Activated B cell treated with CpG ODN at 0.5 μM for 24 hours (primary cell): ENCODE data around the gene ZNF701. TPM values are rescaled to one million over a fixed set of nuclear protein-coding genes. Genes with fewer than 3 reads are reported as not detected.
"Not testable (repeated sequence)": the region's sequence is repeated elsewhere in the genome, so short reads cannot be mapped to it uniquely, and the experiment has no call there.

Experiments used
- ATAC-seq: fragments of 200-7000 bp; cut with Tn5 transposase; one replicate; pipeline ENCODE4 v1.10.0; 2021; ENCODE audit warnings: low read depth, mild to moderate bottlenecking, moderate library complexity
- CTCF ChIA-PET: fragments of 350-600 bp; sonication (Branson Sonifier 250); formaldehyde crosslinking; loops from one replicate; lab custom pipeline; 2021; ENCODE audit warnings: antibody characterized with exemption; lab: Charles Lee
- POLR2A ChIA-PET: fragments of 350-600 bp; sonication (Branson Sonifier 250); formaldehyde crosslinking; loops from one replicate; lab custom pipeline; 2021; ENCODE audit warnings: antibody characterized with exemption; lab: Charles Lee
- DNase-seq: peaks from one replicate; pipeline ENCODE4 v3.0.0; 2022
- H3K27ac Mint-ChIP-seq: one replicate; pipeline ENCODE4 v1.8.0; 2020; ENCODE audit warnings: mixed read lengths
- H3K27me3 Mint-ChIP-seq: one replicate; pipeline ENCODE4 v1.8.0; 2021; ENCODE audit warnings: mixed read lengths
- H3K36me3 Mint-ChIP-seq: one replicate; pipeline ENCODE4 v1.8.0; 2021; ENCODE audit warnings: low read depth, mixed read lengths
- H3K4me1 Mint-ChIP-seq: one replicate; pipeline ENCODE4 v1.8.0; 2021; ENCODE audit warnings: mixed read lengths
- H3K4me3 Mint-ChIP-seq: one replicate; pipeline ENCODE4 v1.8.0; 2020; ENCODE audit warnings: mild to moderate bottlenecking, mixed read lengths
- H3K9me3 Mint-ChIP-seq: one replicate; pipeline ENCODE4 v1.8.0; 2020; ENCODE audit warnings: mixed read lengths
- intact Hi-C: fragments of 100-400 bp; cut with micrococcal nuclease; formaldehyde crosslinking; loops from one replicate; pipeline ENCODE4 v1.15.1; 2024
- total RNA-seq: library from RNA; stranded (reverse); gene quantifications from 2 replicates; pipeline ENCODE4 v1.2.3, GENCODE V29; 2022
- TF ChIP-seq, protein P1 (sequence below): fragments of 200-600 bp; IDR thresholded peaks from one replicate; pipeline ENCODE4 v1.8.0; 2022; ENCODE audit warnings: antibody characterized with exemption, mild to moderate bottlenecking

ZNF701 gene
- total RNA-seq, 1 donor from 2014 or later = 30.6 TPM

DNA sequence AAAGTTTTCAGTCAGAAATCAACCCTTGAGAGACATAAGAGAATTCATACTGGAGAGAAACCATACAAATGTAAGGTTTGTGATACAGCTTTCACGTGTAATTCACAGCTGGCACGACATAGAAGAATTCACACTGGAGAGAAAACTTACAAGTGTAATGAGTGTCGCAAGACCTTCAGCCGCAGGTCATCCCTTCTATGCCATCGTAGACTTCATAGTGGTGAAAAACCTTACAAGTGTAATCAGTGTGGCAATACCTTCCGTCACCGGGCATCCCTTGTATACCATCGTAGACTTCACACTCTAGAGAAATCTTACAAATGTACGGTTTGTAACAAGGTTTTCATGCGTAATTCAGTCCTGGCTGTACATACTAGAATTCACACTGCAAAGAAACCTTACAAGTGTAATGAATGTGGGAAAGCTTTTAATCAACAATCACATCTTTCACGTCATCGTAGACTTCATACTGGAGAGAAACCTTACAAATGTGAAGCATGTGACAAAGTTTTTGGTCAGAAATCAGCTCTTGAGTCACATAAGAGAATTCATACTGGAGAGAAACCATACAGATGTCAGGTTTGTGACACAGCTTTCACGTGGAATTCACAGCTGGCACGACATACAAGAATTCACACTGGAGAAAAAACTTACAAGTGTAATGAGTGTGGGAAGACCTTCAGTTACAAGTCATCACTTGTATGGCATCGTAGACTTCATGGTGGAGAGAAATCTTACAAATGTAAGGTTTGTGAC lies 15.7 kb upstream of the ZNF701 start:
- Mint-ChIP-seq H3K4me1 (no peaks in the 10 kb centered on the region), H3K4me3 (no peak overlapping the region), H3K9me3 (peaks cover 37% of the 10 kb centered on the region), H3K27ac (no peak overlapping the region), H3K36me3 (peaks cover 82% of the 10 kb centered on the region), H3K27me3 (no peaks in the 10 kb centered on the region)
- no peak for ATAC-seq
- CTCF ChIA-PET = no interaction called here
- DNase-seq = no peak
- POLR2A ChIA-PET = no interaction called here
- intact Hi-C loops = no loop called here
- TF ChIP-seq, protein P1, sequence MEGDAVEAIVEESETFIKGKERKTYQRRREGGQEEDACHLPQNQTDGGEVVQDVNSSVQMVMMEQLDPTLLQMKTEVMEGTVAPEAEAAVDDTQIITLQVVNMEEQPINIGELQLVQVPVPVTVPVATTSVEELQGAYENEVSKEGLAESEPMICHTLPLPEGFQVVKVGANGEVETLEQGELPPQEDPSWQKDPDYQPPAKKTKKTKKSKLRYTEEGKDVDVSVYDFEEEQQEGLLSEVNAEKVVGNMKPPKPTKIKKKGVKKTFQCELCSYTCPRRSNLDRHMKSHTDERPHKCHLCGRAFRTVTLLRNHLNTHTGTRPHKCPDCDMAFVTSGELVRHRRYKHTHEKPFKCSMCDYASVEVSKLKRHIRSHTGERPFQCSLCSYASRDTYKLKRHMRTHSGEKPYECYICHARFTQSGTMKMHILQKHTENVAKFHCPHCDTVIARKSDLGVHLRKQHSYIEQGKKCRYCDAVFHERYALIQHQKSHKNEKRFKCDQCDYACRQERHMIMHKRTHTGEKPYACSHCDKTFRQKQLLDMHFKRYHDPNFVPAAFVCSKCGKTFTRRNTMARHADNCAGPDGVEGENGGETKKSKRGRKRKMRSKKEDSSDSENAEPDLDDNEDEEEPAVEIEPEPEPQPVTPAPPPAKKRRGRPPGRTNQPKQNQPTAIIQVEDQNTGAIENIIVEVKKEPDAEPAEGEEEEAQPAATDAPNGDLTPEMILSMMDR = no peak

DNA sequence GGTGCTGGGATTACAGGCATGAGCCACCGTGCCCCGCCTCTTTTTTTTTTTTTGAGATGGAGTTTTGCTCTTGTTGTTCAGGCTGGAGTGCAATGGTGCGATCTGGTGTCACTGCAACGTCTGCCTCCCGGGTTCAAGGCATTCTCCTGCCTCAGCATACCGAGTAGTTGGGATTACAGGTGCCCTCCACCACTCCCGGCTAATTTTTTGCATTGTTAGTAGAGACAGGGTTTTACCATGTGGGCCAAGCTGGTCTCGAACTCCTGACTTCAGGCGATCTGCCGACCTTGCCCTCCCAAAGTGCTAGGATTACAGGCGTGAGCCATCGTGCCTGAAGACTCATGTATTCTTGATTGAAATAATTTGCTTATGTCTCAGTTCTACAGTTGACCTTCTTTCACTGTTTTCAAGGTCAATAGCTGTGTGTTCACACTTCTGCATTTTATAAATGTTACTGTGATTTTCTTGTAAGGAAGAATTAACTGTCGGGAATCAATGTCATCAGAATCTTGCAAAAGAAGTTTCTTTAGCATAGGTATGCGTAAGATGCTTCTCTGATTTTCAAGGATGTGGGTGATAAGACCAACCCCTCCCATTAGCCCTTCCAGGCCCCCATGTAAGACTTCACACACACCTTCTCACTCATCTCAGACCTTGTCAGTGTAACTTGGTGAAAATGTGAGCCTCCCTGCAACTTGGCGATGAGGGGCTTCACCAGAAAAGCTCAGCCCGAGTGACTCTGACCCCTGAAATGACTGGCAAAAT lies 12.7 kb upstream of the ZNF701 start:
- Mint-ChIP-seq H3K27me3 (no peaks in the 10 kb centered on the region), H3K36me3 (peaks cover 78% of the 10 kb centered on the region), H3K9me3 (peaks cover 38% of the 10 kb centered on the region), H3K4me3 (no peak overlapping the region), H3K4me1 (no peaks in the 10 kb centered on the region), H3K27ac (no peak overlapping the region)
- DNase-seq (no peak), ATAC-seq (no peak)
- ChIA-PET POLR2A (no interaction called here), CTCF (no interaction called here)
- intact Hi-C loops = no loop called here
- TF ChIP-seq, protein P1 = no peak

DNA sequence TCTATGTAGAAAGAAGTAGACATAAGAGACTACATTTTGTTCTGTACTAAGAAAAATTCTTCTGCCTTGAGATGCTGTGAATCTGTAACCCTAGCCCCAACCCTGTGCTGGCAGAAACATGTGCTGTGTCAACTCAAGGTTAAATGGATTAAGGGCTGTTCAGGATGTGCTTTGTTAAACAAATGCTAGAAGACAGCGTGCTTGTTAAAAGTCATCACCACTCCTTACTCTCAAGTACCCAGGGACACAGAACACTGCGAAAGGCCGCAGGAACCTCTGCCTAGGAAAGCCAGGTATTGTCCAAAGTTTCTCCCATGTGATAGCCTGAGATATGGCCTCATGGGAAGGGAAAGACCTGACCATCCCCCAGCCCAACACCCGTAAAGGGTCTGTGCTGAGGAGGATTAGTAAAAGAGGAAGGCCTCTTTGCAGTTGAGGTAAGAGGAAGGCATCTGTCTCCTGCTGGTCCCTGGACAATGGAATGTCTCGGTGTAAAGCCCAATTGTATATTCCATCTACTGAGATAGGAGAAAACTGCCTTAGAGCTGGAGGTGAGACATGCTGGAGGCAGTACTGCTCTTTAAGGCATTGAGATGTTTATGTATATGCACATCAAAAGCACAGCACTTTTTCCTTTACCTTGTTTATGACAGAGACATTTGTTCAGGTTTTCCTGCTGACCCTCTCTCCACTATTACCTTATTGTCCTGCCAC lies 11.2 kb upstream of the ZNF701 start:
- H3K4me3 Mint-ChIP-seq, CTCF ChIA-PET, ATAC-seq, DNase-seq, intact Hi-C loops, H3K4me1 Mint-ChIP-seq, H3K27ac Mint-ChIP-seq, H3K27me3 Mint-ChIP-seq, POLR2A ChIA-PET: not testable (repeated sequence)
- Mint-ChIP-seq H3K9me3 (peaks cover 36% of the 10 kb centered on the region), H3K36me3 (peaks cover 78% of the 10 kb centered on the region)

DNA sequence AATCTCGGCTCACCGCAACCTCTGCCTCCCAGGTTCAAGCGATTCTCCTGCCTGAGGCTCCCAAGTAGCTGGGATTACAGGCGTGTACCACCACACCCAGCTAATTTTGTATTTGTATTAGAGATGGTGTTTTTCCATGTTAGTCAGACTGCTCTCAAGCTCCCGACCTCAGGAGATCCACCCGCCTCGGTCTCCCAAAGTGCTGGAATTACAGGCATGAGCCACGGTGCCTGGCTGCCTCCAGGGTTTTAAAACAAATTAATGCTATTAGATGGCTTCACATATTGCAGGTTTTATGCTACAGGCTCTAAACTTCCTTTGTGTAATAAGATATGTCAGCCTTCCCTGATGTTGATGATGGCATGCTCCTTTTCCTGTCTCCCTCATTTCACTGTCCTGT lies 8.5 kb upstream of the ZNF701 start:
- CTCF ChIA-PET, H3K27me3 Mint-ChIP-seq, intact Hi-C loops, H3K4me1 Mint-ChIP-seq, DNase-seq, H3K4me3 Mint-ChIP-seq, H3K27ac Mint-ChIP-seq, POLR2A ChIA-PET, ATAC-seq: not testable (repeated sequence)
- Mint-ChIP-seq H3K36me3 (peaks cover 71% of the 10 kb centered on the region), H3K9me3 (peaks cover 29% of the 10 kb centered on the region)

DNA sequence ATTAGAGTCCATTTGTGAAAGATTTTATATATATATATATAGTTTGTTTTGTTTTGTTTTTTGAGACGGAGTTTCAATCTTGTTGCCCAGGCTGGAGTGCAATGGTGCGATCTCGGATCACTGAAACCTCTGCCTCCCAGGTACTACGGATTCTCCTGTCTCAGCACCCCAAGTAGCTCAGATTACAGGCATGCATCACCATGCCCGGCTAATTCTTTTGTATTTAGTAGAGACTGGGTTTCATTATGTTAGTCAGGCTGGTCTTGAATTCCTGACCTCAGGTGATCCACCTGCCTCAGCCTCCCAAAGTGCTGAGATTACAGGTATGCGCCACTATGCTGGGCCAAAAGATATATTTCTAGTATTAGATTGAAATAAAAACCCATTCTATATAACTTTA lies 4.0 kb upstream of the ZNF701 start:
- Mint-ChIP-seq H3K9me3 (peaks cover 14% of the 10 kb centered on the region), H3K27ac (no peak overlapping the region), H3K27me3 (no peaks in the 10 kb centered on the region), H3K4me3 (no peak overlapping the region), H3K36me3 (peaks cover 46% of the 10 kb centered on the region), H3K4me1 (peaks cover 16% of the 10 kb centered on the region)
- TF ChIP-seq, protein P1 = no peak
- CTCF ChIA-PET = no interaction called here
- POLR2A ChIA-PET = no interaction called here
- intact Hi-C loops = no loop called here
- ATAC-seq (no peak), DNase-seq (no peak)

DNA sequence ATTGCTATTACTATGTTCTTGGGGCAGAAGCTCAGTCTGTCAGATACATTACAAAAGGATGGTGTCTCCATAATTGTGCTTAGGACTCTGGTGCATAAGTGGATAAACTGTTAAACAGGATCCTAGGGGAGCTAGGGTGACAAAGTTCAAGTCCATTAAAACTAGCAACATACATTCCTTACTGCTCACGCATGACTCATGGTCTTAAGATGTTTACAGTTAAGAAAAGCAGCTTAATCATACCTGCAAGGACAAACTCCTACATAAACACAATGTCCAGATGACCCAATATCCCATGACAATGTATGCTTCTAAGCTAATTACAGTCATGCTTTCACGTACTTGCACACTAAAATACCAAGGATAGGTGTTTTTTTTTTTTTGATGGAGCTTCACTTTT lies 3.5 kb upstream of the ZNF701 start:
- Mint-ChIP-seq H3K36me3 (peaks cover 45% of the 10 kb centered on the region), H3K27ac (no peak overlapping the region), H3K9me3 (peaks cover 14% of the 10 kb centered on the region), H3K4me1 (peaks cover 20% of the 10 kb centered on the region), H3K4me3 (no peak overlapping the region), H3K27me3 (no peaks in the 10 kb centered on the region)
- TF ChIP-seq, protein P1 = no peak
- DNase-seq = no peak
- POLR2A ChIA-PET = interaction anchor here (1.1 kb wide), 1 partner anchor 40 kb away, joined by 3 read pairs; no protein-coding TSS in a partner anchor
- intact Hi-C loops = no loop called here
- CTCF ChIA-PET = no interaction called here
- ATAC-seq = no peak
